Measurements from ENCODE around the gene PRSS27.

The PRSS27 gene

GRCh38 chr16:2756288-2757015 is 36.4 kb upstream of the PRSS27 start:
- no peaks in the 10 kb centered on the region for H3K9me3 Mint-ChIP-seq
- H3K27ac Mint-ChIP-seq: peak overlapping the region; percentile 90
- H3K36me3 Mint-ChIP-seq: peaks cover 31% of the 10 kb centered on the region
- peaks cover 69% of the 10 kb centered on the region for H3K4me1 Mint-ChIP-seq
- H3K4me3 Mint-ChIP-seq: peak overlapping the region; percentile 3
- no peaks in the 10 kb centered on the region for H3K27me3 Mint-ChIP-seq

- Mint-ChIP-seq H3K27ac (peak overlapping the region; percentile 79), H3K36me3 (peaks cover 23% of the 10 kb centered on the region), H3K4me1 (peaks cover 63% of the 10 kb centered on the region), H3K9me3 (no peaks in the 10 kb centered on the region), H3K4me3 (peak overlapping the region; percentile 99), H3K27me3 (no peaks in the 10 kb centered on the region)
Measured at GRCh38 chr16:2755158-2755557, 35.1 kb upstream of the PRSS27 start.

- Mint-ChIP-seq H3K4me3 (peak overlapping the region; percentile 99), H3K9me3 (no peaks in the 10 kb centered on the region), H3K4me1 (peaks cover 52% of the 10 kb centered on the region), H3K36me3 (peaks cover 20% of the 10 kb centered on the region), H3K27me3 (no peaks in the 10 kb centered on the region), H3K27ac (peak overlapping the region; percentile 97)
Measured at GRCh38 chr16:2753733-2754020, 33.7 kb upstream of the PRSS27 start.

GRCh38 chr16:2752850-2753732 is 33.1 kb upstream of the PRSS27 start:
- Mint-ChIP-seq H3K9me3 (no peaks in the 10 kb centered on the region), H3K4me3 (peak overlapping the region; percentile 99), H3K27me3 (no peaks in the 10 kb centered on the region), H3K36me3 (peaks cover 18% of the 10 kb centered on the region), H3K4me1 (peaks cover 47% of the 10 kb centered on the region), H3K27ac (peak overlapping the region; percentile 97)

- H3K36me3 Mint-ChIP-seq: peaks cover 16% of the 10 kb centered on the region
- H3K9me3 Mint-ChIP-seq: no peaks in the 10 kb centered on the region
- no peaks in the 10 kb centered on the region for H3K27me3 Mint-ChIP-seq
- peak within 1 kb of the TSS; percentile 98 for H3K27ac Mint-ChIP-seq
- H3K4me1 Mint-ChIP-seq: peaks cover 40% of the 10 kb centered on the region
- peak within 1 kb of the TSS; percentile 99 for H3K4me3 Mint-ChIP-seq
Measured at GRCh38 chr16:2752035-2752849, 32.2 kb upstream of the PRSS27 start, which contains the start of gene SRRM2. Gene SRRM2, plus strand, starts transcription at chr16:2752638. Its CDS starts 3,727 bp downstream, at chr16:2756365.

- Mint-ChIP-seq H3K27ac (peak overlapping the region; percentile 98), H3K27me3 (no peaks in the 10 kb centered on the region), H3K4me3 (peak overlapping the region; percentile 94), H3K36me3 (peaks cover 14% of the 10 kb centered on the region), H3K4me1 (peaks cover 34% of the 10 kb centered on the region), H3K9me3 (no peaks in the 10 kb centered on the region)
Measured at GRCh38 chr16:2751577-2752034, 31.6 kb upstream of the PRSS27 start.

- no peaks in the 10 kb centered on the region for H3K27me3 Mint-ChIP-seq
- H3K27ac Mint-ChIP-seq: no peak overlapping the region
- no peaks in the 10 kb centered on the region for H3K9me3 Mint-ChIP-seq
- H3K4me3 Mint-ChIP-seq: no peak overlapping the region
- H3K4me1 Mint-ChIP-seq: peaks cover 19% of the 10 kb centered on the region
- peaks cover 12% of the 10 kb centered on the region for H3K36me3 Mint-ChIP-seq
Measured at GRCh38 chr16:2749936-2750335, 29.9 kb upstream of the PRSS27 start.

GRCh38 chr16:2749476-2749875 is 29.5 kb upstream of the PRSS27 start:
- Mint-ChIP-seq H3K4me3 (no peak overlapping the region), H3K27me3 (no peaks in the 10 kb centered on the region), H3K4me1 (peaks cover 14% of the 10 kb centered on the region), H3K9me3 (no peaks in the 10 kb centered on the region), H3K27ac (no peak overlapping the region), H3K36me3 (peaks cover 12% of the 10 kb centered on the region)

- no peaks in the 10 kb centered on the region for H3K9me3 Mint-ChIP-seq
- no peak overlapping the region for H3K27ac Mint-ChIP-seq
- no peak overlapping the region for H3K4me3 Mint-ChIP-seq
- no peaks in the 10 kb centered on the region for H3K27me3 Mint-ChIP-seq
- H3K36me3 Mint-ChIP-seq: peaks cover 6% of the 10 kb centered on the region
- H3K4me1 Mint-ChIP-seq: peaks cover 9% of the 10 kb centered on the region
Measured at GRCh38 chr16:2748757-2749455, 28.9 kb upstream of the PRSS27 start.

GRCh38 chr16:2745961-2746360 is 25.9 kb upstream of the PRSS27 start:
- Mint-ChIP-seq H3K27me3 (no peaks in the 10 kb centered on the region), H3K27ac (no peak overlapping the region), H3K4me3 (no peak overlapping the region), H3K36me3 (no peaks in the 10 kb centered on the region), H3K4me1 (no peaks in the 10 kb centered on the region), H3K9me3 (no peaks in the 10 kb centered on the region)

- no peak overlapping the region for H3K4me3 Mint-ChIP-seq
- no peaks in the 10 kb centered on the region for H3K9me3 Mint-ChIP-seq
- H3K4me1 Mint-ChIP-seq: no peaks in the 10 kb centered on the region
- H3K27me3 Mint-ChIP-seq: no peaks in the 10 kb centered on the region
- no peak overlapping the region for H3K27ac Mint-ChIP-seq
- H3K36me3 Mint-ChIP-seq: no peaks in the 10 kb centered on the region
Measured at GRCh38 chr16:2745116-2745890, 25.3 kb upstream of the PRSS27 start.

- Mint-ChIP-seq H3K4me1 (no peaks in the 10 kb centered on the region), H3K9me3 (no peaks in the 10 kb centered on the region)
Measured at GRCh38 chr16:2744711-2745110, 24.7 kb upstream of the PRSS27 start.

GRCh38 chr16:2743007-2743810 is 23.2 kb upstream of the PRSS27 start:
- Mint-ChIP-seq H3K9me3 (no peaks in the 10 kb centered on the region), H3K4me3 (no peak overlapping the region), H3K4me1 (no peaks in the 10 kb centered on the region), H3K27ac (no peak overlapping the region), H3K27me3 (no peaks in the 10 kb centered on the region), H3K36me3 (no peaks in the 10 kb centered on the region)

More at GRCh38 chr16:2744711-2745110, 24.7 kb upstream of the PRSS27 start:
- Mint-ChIP-seq H3K36me3 (no peaks in the 10 kb centered on the region), H3K4me3 (no peak overlapping the region), H3K27ac (no peak overlapping the region), H3K27me3 (no peaks in the 10 kb centered on the region)

Data from activated naive CD4-positive, alpha-beta T cell treated with anti-CD3 and anti-CD28 coated beads, Interleukin-2, amount 50 U/mL, for 24 hours (primary cell).